ENCODE data around the gene MISFA.
A peak's percentile ranks its signal among the peaks of the same experiment; 100 is the strongest.
"Not testable (repeated sequence)": the region's sequence is repeated elsewhere in the genome, so short reads cannot be mapped to it uniquely, and the experiment has no call there.

Gene MISFA

GRCh38 chr11:18617688-18618341 lies 18.2 kb downstream of the MISFA start:
- DNase-seq (ENCODE audit: low read depth) = peak; percentile 10

GRCh38 chr11:18618342-18619025 lies 18.9 kb downstream of the MISFA start:
- DNase-seq (ENCODE audit: low read depth) = no peak

DNA sequence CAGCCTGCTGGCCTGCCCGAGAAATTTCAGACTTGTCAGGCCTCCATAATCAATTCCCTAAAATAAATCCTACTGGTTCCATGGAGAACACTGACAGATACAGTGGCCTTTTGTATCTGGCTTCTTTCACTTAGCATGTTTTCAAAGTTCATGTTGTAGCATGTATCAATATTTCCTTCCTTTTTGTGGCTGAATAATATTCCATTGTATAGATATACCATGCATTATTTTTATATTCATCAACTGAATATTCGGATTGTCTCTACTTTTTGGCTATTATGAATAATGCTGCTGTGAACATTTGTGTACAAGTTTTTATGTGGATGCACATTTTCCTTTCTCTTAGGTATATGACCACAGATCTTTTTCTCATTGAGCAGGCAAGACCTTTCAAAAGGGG lies 24.1 kb downstream of the MISFA start:
- DNase-seq (ENCODE audit: low read depth) = no peak

DNA sequence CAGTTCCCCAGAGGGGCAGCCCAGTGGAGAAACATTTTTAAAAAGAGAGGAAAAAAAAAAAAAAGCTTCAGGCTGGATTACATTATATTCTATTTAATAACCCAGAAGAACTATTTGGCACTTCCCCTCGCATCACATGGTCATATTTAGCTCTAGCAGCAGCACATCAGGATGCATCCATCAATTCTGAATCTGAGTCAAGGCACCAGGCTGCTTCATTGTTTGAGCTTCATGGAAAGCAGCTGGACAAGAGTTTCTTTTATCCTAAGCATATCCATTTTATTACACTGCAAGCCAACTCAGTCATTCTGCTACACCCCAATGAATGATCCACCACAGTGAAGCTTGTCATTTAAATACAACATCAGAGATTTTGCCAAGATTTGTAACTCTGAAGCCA lies 24.6 kb downstream of the MISFA start:
- no peak for DNase-seq (ENCODE audit: low read depth)

DNA sequence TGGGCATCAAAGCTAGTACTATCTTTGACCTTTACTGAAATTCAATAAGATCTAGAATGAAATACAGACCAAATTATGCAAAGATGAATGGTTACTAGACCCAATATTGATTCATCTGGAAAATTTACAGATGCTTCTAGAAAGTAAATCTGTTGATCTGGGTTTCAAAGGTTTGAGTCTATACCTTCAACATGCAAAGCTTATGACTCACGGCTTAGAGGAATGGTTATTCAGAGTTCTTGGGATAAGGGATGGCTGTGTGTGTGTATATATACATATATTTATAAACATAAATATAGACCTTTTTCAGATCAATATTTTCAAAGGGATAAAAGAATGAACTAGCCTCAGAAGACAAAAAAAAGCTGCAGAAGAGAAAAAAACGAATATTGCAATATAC lies 33.3 kb downstream of the MISFA start:
- DNase-seq (ENCODE audit: low read depth) = no peak

GRCh38 chr11:18633256-18634139 lies 33.9 kb downstream of the MISFA start:
- DNase-seq (ENCODE audit: low read depth) = no peak

DNA sequence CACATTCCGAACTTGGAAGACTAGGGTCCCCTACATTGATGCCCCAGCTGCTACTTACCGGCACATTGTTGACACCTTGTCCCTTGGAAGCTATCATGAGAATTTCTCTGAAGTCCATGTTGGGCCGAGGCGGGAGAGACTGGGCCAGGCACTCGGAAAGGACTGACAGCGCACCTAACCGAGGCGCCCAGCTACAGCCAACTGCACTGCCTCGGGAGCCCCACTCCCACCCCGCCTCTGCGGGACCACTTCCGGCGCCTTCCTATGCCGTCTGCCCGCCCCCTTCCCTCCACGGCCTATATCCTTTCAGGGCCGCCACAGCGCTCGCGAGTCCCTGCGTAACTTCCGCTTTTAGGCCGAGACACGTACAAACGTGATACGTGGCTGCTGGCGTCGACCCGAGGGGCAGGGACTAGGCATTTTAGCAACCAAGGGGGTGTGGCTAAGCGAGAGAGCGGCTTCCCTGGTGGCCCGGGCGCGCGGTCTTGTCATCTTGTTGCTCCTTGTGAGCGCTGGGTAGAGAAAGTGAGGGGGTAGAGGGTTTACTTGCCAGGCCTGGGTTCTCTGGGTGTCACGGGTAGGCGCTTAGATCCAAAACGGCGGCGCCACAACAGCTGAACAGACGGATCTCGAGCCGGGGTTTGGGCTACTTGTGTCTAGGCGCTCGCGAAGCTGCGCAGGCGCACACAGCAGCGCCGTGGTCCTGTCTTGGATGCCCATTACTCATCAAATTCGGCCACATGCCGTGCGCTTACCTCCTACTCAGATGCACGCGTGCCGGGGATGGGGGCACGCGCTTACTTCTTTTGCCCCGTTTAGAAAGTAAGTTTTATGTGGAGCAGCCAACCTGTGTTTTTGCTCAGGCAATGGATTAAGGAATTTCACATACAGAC lies 34.8 kb downstream of the MISFA start, which contains the start of gene SPTY2D1:
Gene SPTY2D1, minus strand, starts transcription at position 203 of the 893 bp plus-strand sequence. Its CDS starts 85 bp downstream, at position 118.
- peak; percentile 96 for DNase-seq (ENCODE audit: low read depth)

- no peak for DNase-seq (ENCODE audit: low read depth)
These were observed 42.1 kb downstream of the MISFA start for GRCh38 chr11:18641677-18642076.

- DNase-seq (ENCODE audit: low read depth) = not testable (repeated sequence)
These were observed 43.4 kb downstream of the MISFA start for GRCh38 chr11:18643034-18643433.

DNA sequence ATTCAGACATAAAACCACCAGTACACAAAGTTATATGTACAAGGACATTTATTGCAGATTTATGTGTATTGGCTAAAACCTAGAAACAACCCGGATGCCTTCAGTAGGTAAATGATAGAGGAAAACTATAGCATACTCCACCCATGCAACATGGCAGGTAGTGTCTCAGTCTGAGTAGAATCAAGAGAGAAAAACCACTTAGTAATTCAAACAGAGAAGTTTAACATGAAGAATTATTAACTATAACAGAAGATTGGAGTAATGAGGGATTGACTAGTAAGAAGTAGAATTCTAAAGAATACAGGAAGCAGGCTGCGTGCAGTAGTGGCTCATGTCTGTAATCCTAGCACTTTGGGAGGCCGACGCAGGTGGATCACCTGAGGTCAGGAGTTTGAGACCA lies 50.8 kb downstream of the MISFA start:
- DNase-seq (ENCODE audit: low read depth) = no peak

DNA sequence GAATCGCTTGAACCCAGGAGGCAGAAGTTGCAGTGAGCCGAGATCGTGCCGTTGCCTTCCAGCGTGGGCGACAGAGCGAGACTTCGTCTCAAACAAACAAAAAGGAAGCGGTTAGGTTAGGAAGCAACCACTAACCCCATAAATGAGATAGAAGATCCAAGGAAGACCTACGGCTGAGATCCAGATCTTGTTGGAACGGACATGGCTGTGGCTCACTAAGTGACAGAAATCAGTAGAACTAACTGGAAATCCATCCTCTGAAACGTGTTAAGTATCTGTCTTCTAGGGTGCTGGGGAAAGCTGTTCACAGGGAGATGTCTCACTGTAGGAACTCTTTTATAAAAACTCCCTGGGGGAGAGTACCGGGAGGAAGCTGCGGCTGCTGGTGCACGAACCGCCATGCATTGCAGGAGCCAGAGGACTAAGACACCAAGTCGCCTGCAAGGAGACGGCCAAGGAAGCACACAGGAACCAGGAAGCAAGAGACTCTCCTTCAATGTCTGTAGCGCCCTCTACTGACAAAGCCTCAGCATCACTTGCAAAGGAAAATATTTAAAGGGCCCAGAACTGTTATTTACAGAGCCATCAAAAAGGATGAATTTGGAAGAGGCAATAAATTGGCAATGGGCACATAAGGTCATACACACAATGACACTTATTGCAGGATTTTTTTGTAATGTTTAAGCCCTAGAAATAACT lies 51.4 kb downstream of the MISFA start:
- no peak for DNase-seq (ENCODE audit: low read depth)

Measured in stimulated activated CD8-positive, alpha-beta memory T cell treated with anti-CD3 and anti-CD28 coated beads, Interleukin-15, amount 100 ng/mL, for 1 hour (primary cell).